Activated T-cell treated with anti-CD3 and anti-CD28 coated beads for 4 hours (primary cell): ENCODE results near the gene PSMD14.
"Not testable (repeated sequence)": the region's sequence is repeated elsewhere in the genome, so short reads cannot be mapped to it uniquely, and the experiment has no call there.

Source experiments
- DNase-seq: peaks from one replicate; pipeline ENCODE4 v3.0.0-alpha.2; 2020

The PSMD14 gene

GRCh38 chr2:161308178-161308955 is at the start of gene PSMD14:
Gene PSMD14, plus strand, starts transcription at chr2:161308425. Its CDS starts 10,401 bp downstream, at chr2:161318826.
- peak; percentile 77 for DNase-seq

GRCh38 chr2:161265874-161266273 is 42.4 kb upstream of the PSMD14 start:
- DNase-seq: no peak

- DNase-seq: no peak
These were observed 39.1 kb upstream of the PSMD14 start for GRCh38 chr2:161269111-161269510.

GRCh38 chr2:161273038-161273760 is 35.0 kb upstream of the PSMD14 start:
- DNase-seq: peak; percentile 41

GRCh38 chr2:161278564-161279229 is 29.5 kb upstream of the PSMD14 start:
- DNase-seq: peak; percentile 30

- not testable (repeated sequence) for DNase-seq
These were observed 28.9 kb upstream of the PSMD14 start for GRCh38 chr2:161279230-161279815.

GRCh38 chr2:161280906-161281323 is 27.3 kb upstream of the PSMD14 start:
- DNase-seq: peak; percentile 27

GRCh38 chr2:161281615-161282310 is 26.5 kb upstream of the PSMD14 start:
- DNase-seq: not testable (repeated sequence)

GRCh38 chr2:161282311-161282644 is 25.9 kb upstream of the PSMD14 start:
- not testable (repeated sequence) for DNase-seq

- DNase-seq: no peak
These were observed 24.3 kb upstream of the PSMD14 start for GRCh38 chr2:161283926-161284325.

GRCh38 chr2:161303535-161304050 is 4.6 kb upstream of the PSMD14 start:
- DNase-seq: no peak

GRCh38 chr2:161306919-161307318 is 1.3 kb upstream of the PSMD14 start:
- DNase-seq: no peak

GRCh38 chr2:161307676-161308075 is 549 bp upstream of the PSMD14 start:
- no peak for DNase-seq

GRCh38 chr2:161312996-161313395 is 4.8 kb downstream of the PSMD14 start:
- DNase-seq: no peak

- no peak for DNase-seq
These were observed 7.2 kb downstream of the PSMD14 start for GRCh38 chr2:161315380-161315779.

- no peak for DNase-seq
These were observed 8.5 kb downstream of the PSMD14 start for GRCh38 chr2:161316701-161317100.

GRCh38 chr2:161321944-161322648 is 13.9 kb downstream of the PSMD14 start:
- DNase-seq: no peak

GRCh38 chr2:161324876-161325275 is 16.7 kb downstream of the PSMD14 start:
- no peak for DNase-seq

GRCh38 chr2:161327582-161327981 is 19.4 kb downstream of the PSMD14 start:
- no peak for DNase-seq

GRCh38 chr2:161332371-161332967 is 24.2 kb downstream of the PSMD14 start:
- no peak for DNase-seq

GRCh38 chr2:161335626-161336025 is 27.4 kb downstream of the PSMD14 start:
- no peak for DNase-seq
